Bone marrow (tissue), 2 donors: ENCODE measurements around the gene OLFM3.

Experiments
- DNase-seq, 2 donors: peaks; one replicate each; lab custom pipeline; 2025; lab: John Stamatoyannopoulos, UW

Gene OLFM3

GRCh38 chr1:101847626-101848025 is 149.1 kb downstream of the OLFM3 start:
- DNase-seq: no peak

- DNase-seq: no peak
Observed at GRCh38 chr1:101846820-101847219, 149.9 kb downstream of the OLFM3 start.

GRCh38 chr1:101843160-101843559 is 153.6 kb downstream of the OLFM3 start:
- no peak for DNase-seq

GRCh38 chr1:101841824-101842223 is 154.9 kb downstream of the OLFM3 start:
- no peak for DNase-seq

GRCh38 chr1:101835988-101836387 is 160.7 kb downstream of the OLFM3 start:
- DNase-seq: no peak

GRCh38 chr1:101833312-101833711 is 163.4 kb downstream of the OLFM3 start:
- no peak for DNase-seq

GRCh38 chr1:101826416-101826815 is 170.3 kb downstream of the OLFM3 start:
- DNase-seq: no peak

GRCh38 chr1:101820071-101820470 is 176.7 kb downstream of the OLFM3 start:
- DNase-seq: no peak

GRCh38 chr1:101816262-101816661 is 180.5 kb downstream of the OLFM3 start:
- no peak for DNase-seq

- DNase-seq: no peak
Observed at GRCh38 chr1:101798417-101798816, 198.3 kb downstream of the OLFM3 start.

- DNase-seq: no peak
Observed at GRCh38 chr1:101797722-101798121, 199.0 kb downstream of the OLFM3 start.

- no peak for DNase-seq
Observed at GRCh38 chr1:101781201-101781831, 215.4 kb downstream of the OLFM3 start.

- no peak for DNase-seq
Observed at GRCh38 chr1:101769520-101769919, 227.2 kb downstream of the OLFM3 start.

- DNase-seq: no peak
Observed at GRCh38 chr1:101757985-101758384, 238.7 kb downstream of the OLFM3 start.

GRCh38 chr1:101756411-101756810 is 240.3 kb downstream of the OLFM3 start:
- DNase-seq: no peak
